ENCODE results near the gene FGL2. TPM values are rescaled to one million over a fixed set of nuclear protein-coding genes. Genes with fewer than 3 reads are reported as not detected.

FGL2 gene
- total RNA-seq, 1 experiment from 2014 or later = not detected

DNA sequence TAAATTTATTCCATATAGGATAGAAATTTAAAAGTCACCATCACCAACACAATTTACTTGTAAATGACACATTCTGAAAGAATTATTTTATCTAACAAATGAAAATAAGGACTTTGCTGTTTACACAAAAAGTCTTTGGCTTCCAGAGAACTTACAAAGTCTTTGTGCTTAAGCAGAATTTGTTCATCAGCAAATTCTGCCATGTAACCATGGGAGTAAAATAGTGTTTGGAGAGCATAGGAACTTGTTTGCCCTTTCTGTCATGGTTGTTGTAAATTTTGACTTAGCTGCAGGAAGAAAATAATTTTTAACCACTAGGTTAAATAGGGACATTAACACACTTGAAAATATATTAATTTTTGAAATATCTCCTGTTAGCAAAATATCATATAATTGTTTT is 15.2 kb downstream of the FGL2 start:
- Histone ChIP-seq H2BK120ac (ENCODE audit: low read depth, low read length, poor library complexity, severe bottlenecking) (no peak overlapping the region), H4K5ac (ENCODE audit: insufficient read length, low read depth, low read length) (no peak overlapping the region), H2BK12ac (ENCODE audit: insufficient read length, low read depth, low read length) (no peak overlapping the region), H3K56ac (ENCODE audit: insufficient read length, low read depth, low read length) (no peak overlapping the region), H3K9me3 (ENCODE audit: control insufficient read depth, low read depth, low read length) (no peaks in the 10 kb centered on the region), H4K8ac (replicated peaks; ENCODE audit: insufficient read length, low read depth, low read length) (no peak overlapping the region), H3K9ac (ENCODE audit: extremely low read depth, insufficient read length, low read length) (no peak overlapping the region), H3T11ph (ENCODE audit: low read length) (no peak overlapping the region), H3K79me2 (ENCODE audit: insufficient read depth, low read length) (no peaks in the 10 kb centered on the region), H2BK20ac (ENCODE audit: low read depth, low read length, poor library complexity, severe bottlenecking) (no peak overlapping the region), H3K79me1 (ENCODE audit: insufficient read depth, low read depth, low read length, poor library complexity, severe bottlenecking) (no peaks in the 10 kb centered on the region), H2BK5ac (ENCODE audit: insufficient read length, low read length) (no peak overlapping the region), H2BK15ac (ENCODE audit: low read depth, low read length) (no peak overlapping the region), H3K23ac (ENCODE audit: insufficient read length, low read depth, low read length) (no peak overlapping the region), H3K27ac (ENCODE audit: insufficient read length, low read depth, low read length) (no peak overlapping the region), H3K18ac (ENCODE audit: insufficient read length, low read depth, low read length) (no peak overlapping the region), H3K4me2 (ENCODE audit: insufficient read depth, insufficient read length, low read length) (no peak overlapping the region), H2AFZ (ENCODE audit: low read length) (no peak overlapping the region), H3K4me1 (ENCODE audit: insufficient read depth, low read length) (no peaks in the 10 kb centered on the region), H3K4ac (ENCODE audit: low read depth, low read length) (no peak overlapping the region), H4K91ac (ENCODE audit: insufficient read length, low read depth, low read length) (no peak overlapping the region), H2AK5ac (ENCODE audit: insufficient read length, low read length) (no peak overlapping the region), H3K14ac (ENCODE audit: insufficient read depth, low read length) (no peak overlapping the region), H4K20me1 (ENCODE audit: control insufficient read depth, insufficient read depth, insufficient read length) (no peaks in the 10 kb centered on the region), H3K27me3 (ENCODE audit: insufficient read depth, low read length) (no peaks in the 10 kb centered on the region), H3K23me2 (ENCODE audit: insufficient read length, low read depth, low read length, poor library complexity, severe bottlenecking) (no peaks in the 10 kb centered on the region)
- H3K4me3 Mint-ChIP-seq = no peak overlapping the region
- no peaks in the 10 kb centered on the region for H3K27me3 Mint-ChIP-seq (ENCODE audit: low read depth)
- no peaks in the 10 kb centered on the region for H3K36me3 Mint-ChIP-seq (ENCODE audit: insufficient read depth in 1 of 3, low read depth in 3 of 3)
- no peak overlapping the region for H3K27ac Mint-ChIP-seq
- H3K4me1 Mint-ChIP-seq = no peaks in the 10 kb centered on the region
- TF ChIP-seq, protein P1, sequence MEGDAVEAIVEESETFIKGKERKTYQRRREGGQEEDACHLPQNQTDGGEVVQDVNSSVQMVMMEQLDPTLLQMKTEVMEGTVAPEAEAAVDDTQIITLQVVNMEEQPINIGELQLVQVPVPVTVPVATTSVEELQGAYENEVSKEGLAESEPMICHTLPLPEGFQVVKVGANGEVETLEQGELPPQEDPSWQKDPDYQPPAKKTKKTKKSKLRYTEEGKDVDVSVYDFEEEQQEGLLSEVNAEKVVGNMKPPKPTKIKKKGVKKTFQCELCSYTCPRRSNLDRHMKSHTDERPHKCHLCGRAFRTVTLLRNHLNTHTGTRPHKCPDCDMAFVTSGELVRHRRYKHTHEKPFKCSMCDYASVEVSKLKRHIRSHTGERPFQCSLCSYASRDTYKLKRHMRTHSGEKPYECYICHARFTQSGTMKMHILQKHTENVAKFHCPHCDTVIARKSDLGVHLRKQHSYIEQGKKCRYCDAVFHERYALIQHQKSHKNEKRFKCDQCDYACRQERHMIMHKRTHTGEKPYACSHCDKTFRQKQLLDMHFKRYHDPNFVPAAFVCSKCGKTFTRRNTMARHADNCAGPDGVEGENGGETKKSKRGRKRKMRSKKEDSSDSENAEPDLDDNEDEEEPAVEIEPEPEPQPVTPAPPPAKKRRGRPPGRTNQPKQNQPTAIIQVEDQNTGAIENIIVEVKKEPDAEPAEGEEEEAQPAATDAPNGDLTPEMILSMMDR (conservative IDR thresholded peaks at IDR 0.05) = no peak
- H3K9me3 Mint-ChIP-seq = no peaks in the 10 kb centered on the region
- no peak for DNase-seq
